ENCODE measurements around the gene PHACTR3.
A peak's percentile ranks its signal among the peaks of the same experiment; 100 is the strongest.

PHACTR3 gene

DNA sequence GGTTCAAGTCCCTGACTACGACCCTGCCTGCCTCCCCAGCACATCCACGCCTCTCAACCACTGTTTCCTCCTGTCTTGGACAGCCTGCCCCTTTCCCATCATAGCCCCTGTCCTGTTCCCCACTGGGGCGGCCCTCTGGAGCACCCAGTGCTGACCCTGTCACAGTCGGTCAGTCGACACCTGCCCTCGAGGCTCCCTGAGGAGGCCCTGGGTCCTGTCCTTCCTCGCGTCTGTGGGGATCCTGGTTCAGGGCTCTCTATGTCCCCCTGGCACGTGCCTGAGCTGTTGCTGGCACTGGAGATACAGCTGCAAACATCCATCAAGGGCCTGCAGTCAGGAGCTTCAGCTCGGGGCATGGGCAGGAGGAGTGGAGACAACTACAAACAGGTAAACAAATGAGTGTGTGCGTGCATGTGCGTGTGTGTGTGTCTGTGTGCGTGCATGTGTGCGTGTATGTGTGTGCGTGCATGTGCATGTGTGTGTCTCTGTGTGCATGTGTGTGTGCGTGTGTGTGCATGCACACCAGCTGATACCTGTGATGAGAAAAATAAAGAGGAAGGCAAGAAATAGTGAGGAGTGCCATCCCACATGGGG, 132.8 kb downstream of the PHACTR3 start:
- no peak for DNase-seq

- DNase-seq: no peak
These were observed 133.5 kb downstream of the PHACTR3 start for GRCh38 chr20:59737816-59738215.

DNA sequence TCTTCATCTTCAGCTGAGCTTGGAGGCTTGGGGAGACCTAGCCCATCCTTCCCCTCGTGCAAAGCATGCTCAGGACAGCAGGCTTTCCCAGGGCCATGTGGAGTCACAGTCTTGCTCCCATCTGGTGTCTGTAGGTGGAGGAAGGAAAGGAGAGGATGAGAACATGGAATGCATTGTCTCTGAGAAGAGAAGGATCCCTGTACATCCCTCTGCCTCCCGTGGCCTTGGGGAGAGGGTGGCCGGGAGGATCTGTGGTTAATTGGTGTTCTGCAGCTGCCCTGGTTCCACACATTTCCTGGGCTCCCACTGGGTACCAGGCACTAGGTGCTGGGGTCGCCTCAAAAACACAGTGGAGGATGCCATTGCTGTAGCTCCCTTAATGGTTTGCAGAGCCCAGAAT, 134.5 kb downstream of the PHACTR3 start:
- DNase-seq: no peak

- DNase-seq: no peak
These were observed 136.3 kb downstream of the PHACTR3 start for GRCh38 chr20:59740621-59741020.

GRCh38 chr20:59741073-59741472, 136.7 kb downstream of the PHACTR3 start:
- no peak for DNase-seq

GRCh38 chr20:59742351-59743095, 138.2 kb downstream of the PHACTR3 start:
- DNase-seq: no peak

DNA sequence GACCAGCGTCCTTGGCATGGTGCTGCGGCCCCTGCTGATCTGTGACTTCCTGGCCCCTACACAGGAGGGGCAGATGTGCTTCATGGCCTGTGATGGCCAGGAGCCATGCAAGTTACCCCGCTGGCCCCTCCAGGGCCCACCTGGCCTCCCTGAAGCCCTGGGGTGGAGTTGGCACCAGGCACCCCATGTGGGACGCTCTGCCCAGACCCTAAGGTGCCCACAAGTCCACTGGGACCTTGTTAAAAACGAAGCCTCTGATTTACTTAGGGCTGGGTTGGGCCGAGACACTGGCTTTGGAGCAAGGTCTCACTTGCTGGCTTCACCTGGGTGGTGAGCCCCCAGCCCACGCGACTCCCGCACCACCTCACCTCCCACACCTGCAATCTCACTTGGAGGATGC, 139.0 kb downstream of the PHACTR3 start:
- no peak for DNase-seq

DNA sequence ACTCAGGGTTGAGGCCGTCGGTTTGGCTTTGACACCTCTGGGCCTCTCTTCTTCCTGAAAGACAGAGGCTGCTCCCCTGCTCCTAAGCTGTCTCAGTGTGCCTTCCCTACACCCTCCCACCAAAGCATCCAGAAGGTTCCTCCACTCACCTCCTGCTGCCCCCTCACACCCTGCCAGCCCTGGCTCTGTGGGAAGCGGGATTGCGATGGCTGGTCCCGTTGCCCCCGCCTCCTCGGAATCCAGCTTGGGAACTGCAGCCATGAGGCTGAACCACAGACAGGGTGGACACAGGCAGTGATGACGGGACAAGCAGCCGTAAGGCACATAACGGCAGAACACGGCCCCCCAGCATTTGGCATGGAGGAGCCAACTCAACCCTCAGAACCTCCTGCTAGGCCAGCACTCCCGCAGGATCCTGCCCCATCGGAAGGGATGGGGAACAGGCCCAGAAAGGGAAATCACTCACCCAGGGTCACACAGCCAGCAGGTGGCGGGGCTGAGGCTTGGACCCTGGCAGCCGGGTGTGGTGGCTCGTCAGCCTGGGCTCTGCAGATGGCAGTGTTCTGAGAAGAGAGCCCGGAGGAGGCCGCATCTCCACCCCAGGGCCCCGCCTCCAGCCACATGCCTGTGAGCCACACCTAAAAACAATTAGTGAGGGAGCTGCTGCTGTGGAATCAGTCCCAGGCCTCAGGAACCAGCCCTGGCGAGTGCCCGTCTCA, 139.6 kb downstream of the PHACTR3 start:
- DNase-seq: no peak

GRCh38 chr20:59744756-59745155, 140.4 kb downstream of the PHACTR3 start:
- DNase-seq: no peak

- no peak for DNase-seq
These were observed 140.9 kb downstream of the PHACTR3 start for GRCh38 chr20:59745201-59745600.

DNA sequence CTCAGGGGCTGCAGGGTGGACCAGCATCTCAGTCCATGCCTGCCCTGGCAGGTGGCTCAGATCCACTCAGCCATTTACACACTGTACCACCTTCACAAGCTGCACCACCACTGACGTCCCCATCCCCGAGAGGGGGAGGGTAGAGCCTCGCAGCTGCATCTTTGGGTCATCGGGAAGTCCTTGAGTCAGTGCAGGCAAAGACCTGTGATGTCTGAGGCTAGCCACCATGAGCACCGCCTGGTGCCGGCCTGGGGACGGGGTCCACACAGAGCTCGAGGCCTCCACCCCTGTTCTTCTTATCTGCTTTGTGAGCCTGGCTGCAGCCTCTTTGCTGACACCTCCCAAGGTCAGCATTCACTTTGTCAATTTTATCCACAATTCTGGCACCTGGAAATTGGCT, 141.4 kb downstream of the PHACTR3 start:
- DNase-seq: no peak

GRCh38 chr20:59746155-59746554, 141.8 kb downstream of the PHACTR3 start:
- DNase-seq: no peak

DNA sequence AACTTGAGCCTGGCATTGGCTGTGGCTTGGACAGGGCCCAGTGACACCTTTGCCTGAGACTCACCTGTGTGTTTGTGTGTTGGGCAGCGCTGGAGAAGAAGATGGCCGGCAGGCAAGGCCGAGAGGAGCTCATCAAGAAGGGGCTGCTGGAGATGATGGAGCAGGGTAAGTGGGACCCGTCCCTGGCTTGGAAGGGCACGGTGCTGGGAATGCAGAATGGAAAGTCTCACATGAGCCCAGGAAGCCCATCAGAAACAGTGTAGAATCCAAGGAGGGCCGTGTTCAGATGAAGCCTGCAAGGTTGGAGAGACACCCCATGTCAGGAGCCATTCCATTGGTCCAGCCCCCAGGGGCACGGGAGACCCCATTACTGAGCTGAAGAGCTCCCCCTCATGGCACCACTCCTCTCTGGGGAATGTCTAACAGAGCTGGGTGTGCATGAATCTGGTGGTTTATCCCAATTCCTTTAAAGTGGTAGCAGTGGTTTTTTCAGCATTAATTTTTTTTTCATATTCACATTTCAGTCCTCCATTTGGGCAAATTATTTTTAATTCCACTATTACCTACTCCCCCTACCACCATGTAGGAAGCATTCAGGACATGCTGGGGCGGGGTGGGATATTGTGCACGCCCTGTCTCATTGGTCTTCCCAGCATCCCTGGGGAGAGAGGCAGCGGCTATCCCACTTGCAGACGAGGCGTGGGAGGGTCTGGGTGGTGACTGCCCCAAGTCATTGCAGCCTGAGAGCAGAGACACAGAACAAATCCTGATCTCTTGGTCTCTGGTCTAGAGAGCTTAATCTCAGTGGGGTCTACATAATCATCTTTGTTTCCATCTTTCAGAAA, 143.6 kb downstream of the PHACTR3 start:
- DNase-seq: no peak

DNA sequence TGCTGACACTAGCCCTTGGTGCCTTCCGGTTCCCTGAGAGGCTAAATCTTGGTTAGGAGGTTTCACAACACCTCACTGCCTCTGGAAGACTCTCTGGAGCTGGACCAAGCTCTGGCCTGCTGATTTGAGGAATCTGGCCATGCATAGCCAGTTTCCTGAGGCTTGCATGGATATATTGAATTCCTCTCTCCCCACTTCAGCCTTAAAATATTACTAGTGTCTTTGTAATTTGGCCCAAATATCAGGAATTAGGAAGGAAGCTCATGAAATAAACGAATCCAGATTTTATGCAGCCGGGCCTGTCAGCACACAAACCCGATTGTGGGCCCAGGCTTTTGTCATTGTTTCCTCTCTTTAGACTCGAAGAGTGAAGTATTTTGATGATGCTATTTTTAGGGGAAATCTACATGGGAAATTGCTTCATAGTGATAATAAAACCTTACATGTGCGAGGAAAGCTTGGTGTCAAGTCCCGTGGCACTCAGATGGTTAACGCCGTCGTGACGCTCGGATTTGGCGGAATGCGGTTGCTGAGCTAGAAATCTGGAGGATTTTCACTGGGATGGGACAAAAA, 144.4 kb downstream of the PHACTR3 start:
- DNase-seq: peak; percentile 63

GRCh38 chr20:59749301-59749700, 145.0 kb downstream of the PHACTR3 start:
- peak; percentile 55 for DNase-seq

- DNase-seq: no peak
These were observed 146.0 kb downstream of the PHACTR3 start for GRCh38 chr20:59750209-59750840.

GRCh38 chr20:59751075-59751711, 146.9 kb downstream of the PHACTR3 start:
- DNase-seq: peak; percentile 89

DNA sequence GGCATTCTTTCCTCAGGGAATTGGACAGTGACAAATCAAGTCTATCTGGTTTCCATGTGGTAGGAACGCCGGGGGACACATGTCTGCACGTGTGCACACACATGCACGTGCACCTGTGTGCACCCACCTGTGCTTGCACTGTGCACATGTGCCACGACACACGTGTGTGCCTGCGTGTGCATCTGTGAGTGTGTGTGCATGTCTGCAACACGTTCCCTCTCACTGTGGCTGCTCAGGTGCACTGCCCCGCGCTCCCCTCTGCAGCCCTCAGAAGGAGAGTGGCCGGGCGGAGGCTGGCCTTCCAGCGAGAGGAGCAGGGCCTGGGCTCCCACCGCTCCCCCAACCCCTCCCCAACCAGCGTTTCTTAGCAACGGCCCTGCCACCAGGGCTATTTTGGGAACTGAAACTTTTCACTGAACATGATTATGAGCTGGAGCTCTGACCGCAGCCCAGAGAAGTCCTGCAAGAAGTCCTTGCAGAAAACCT, 147.8 kb downstream of the PHACTR3 start:
- DNase-seq: peak; percentile 84

GRCh38 chr20:59752704-59753460, 148.5 kb downstream of the PHACTR3 start:
- DNase-seq: no peak

GRCh38 chr20:59753836-59754235, 149.5 kb downstream of the PHACTR3 start:
- DNase-seq: no peak

DNA sequence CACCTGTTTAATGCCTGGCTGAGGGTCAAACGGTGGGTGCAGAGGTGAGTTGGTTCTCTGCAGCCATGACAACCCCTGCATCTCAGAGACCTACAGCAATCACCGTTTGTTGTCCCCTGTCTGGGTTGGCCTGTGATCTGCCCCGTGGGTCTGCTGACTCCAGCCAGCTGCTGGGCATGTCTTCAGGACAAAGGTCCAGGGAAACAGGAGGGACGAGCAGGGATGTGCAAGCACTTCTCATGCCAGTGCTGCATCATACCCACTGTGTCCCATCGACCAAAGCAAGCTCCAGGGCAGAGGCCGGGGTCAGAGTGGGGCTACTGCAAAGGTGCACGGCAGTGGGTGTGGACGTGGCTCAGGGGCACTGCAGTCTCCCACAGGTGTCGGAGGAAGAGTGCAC, 150.2 kb downstream of the PHACTR3 start:
- DNase-seq: no peak
